Activated CD4-positive, alpha-beta T cell treated with anti-CD3 and anti-CD28 coated beads, Interleukin-2, Interleukin-4, amounts not matched to agents 100 ng/mL and 50 ng/mL, durations not matched to agents 16 hours and 8 hours (primary cell): ENCODE results near the gene PLIN5.

Experiments
- DNase-seq: peaks from one replicate; pipeline ENCODE4 v3.0.0-alpha.2; 2020; ENCODE audit warnings: low spot score

Gene PLIN5, protein sequence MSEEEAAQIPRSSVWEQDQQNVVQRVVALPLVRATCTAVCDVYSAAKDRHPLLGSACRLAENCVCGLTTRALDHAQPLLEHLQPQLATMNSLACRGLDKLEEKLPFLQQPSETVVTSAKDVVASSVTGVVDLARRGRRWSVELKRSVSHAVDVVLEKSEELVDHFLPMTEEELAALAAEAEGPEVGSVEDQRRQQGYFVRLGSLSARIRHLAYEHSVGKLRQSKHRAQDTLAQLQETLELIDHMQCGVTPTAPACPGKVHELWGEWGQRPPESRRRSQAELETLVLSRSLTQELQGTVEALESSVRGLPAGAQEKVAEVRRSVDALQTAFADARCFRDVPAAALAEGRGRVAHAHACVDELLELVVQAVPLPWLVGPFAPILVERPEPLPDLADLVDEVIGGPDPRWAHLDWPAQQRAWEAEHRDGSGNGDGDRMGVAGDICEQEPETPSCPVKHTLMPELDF

DNA sequence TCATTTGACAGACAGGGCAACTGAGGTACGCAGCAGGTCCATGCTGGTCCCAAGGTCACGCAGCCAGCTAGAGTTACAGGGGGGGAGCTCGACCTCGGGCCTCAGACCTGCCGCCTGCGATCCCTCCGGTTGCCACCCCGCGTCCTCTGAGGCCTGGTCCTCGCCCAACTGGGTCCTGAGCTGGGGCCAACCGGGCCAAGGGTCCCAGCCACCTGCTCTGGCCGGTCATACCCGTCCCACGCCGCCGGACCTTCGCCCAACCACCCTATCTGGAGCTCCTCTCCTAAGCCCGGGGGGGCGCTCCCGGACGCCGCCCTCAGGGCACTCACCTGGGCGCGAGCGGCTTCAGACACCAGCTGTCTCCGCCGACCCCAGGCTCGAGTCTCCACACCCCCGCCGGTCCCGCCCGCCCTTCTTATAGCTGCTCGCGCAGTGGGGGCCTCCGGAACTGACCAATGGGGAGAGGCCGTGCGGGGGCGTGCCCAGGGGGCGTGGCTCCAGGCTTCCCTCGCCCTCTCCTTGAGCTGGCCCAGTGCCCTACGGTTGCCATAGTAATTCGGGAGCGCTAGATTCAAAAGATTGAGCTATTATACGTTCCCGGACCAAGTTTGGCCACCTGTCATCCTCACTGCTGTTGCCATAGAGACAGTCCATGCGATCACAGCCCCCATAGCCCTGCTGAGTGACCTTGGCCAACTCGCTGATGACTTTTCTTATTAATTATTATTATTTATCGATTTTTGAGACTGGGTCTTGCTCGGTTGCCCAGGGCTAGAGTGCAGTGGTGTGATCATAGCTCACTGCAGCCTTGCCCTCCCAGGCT lies at the start of gene PLIN5:
PLIN5 (minus strand) TSS at position 389 of the 823 bp plus-strand sequence. CDS start 1,150 bp downstream, outside the sequence.
- DNase-seq = peak; percentile 8

- no peak for DNase-seq
Measured at GRCh38 chr19:4583961-4584669, 49.1 kb upstream of the PLIN5 start.

DNA sequence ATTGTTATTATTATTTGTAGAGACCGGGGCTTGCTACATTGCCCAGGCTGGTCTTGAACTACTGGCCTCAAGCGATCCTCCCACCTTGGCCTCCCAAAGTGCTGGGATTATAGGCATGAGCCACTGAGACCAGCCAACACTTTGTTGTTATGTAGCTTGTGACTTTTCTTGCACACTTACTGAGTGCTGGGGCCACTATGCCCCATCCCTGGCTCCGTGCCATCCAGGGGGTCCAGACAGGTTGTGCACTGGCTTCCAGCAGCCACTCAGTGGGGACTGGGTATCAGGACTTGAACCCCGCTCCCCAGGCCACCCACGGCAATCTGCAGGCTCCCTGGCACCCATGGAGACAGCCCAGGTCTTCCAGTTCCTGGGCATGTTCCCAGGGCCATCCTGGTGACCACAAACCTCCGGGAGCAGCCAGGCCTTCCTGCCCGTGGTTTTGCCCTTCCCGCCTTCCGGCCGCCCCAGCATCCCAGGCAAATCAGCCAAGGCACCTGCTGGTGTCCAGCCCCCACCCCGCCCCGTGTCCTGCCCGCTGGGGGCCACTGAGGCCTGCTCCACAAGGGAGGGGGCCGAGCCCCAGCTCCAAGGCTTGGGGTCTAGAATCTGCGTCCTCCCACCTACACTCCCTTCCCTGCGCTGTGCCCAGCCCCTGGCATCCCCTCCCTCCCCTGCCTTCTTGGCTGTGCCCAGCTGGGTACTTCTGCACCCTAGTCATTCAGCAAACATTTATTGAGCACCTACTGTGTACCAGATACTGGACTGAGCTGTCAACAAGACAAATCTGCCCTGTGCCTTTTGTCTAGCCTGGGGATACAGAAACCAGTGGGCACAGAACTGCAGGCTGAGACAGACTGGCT lies 48.2 kb upstream of the PLIN5 start:
- DNase-seq = no peak

GRCh38 chr19:4581666-4582553 lies 46.9 kb upstream of the PLIN5 start:
- no peak for DNase-seq

DNA sequence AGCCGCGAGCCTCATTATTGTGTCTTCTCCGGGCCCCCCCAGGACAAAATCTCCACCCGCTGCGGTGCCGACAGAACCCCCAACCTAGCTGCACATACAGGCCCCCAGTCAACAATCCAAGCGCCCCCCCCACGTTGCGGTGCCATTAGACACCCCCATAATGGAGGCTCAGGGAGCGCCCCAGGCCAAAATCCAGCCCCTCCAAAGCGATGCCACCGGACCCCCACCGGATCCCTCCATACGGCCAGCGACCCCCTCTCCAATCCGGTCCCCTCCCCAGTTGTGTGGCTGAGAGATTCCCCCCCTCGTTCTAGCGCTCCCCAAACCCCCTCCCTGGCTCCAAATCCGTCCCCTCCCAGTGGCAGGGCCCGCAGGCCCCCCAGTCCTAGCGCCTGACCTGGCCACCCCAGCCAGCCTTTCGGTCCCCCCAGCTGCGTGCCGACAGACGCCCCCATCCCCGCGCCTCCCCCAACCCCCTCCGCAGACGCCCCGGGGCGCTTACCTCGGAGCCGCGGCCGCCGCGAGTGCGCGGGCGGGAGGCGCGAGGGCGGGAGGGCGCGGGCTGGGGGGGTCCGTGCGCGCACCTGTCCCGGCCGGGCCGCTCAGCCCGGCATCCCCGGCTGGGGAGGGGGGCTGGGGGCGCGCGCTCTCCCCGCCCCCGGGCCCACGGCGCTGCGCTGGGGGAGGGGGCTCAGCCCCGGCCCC lies 46.1 kb upstream of the PLIN5 start:
- no peak for DNase-seq

DNA sequence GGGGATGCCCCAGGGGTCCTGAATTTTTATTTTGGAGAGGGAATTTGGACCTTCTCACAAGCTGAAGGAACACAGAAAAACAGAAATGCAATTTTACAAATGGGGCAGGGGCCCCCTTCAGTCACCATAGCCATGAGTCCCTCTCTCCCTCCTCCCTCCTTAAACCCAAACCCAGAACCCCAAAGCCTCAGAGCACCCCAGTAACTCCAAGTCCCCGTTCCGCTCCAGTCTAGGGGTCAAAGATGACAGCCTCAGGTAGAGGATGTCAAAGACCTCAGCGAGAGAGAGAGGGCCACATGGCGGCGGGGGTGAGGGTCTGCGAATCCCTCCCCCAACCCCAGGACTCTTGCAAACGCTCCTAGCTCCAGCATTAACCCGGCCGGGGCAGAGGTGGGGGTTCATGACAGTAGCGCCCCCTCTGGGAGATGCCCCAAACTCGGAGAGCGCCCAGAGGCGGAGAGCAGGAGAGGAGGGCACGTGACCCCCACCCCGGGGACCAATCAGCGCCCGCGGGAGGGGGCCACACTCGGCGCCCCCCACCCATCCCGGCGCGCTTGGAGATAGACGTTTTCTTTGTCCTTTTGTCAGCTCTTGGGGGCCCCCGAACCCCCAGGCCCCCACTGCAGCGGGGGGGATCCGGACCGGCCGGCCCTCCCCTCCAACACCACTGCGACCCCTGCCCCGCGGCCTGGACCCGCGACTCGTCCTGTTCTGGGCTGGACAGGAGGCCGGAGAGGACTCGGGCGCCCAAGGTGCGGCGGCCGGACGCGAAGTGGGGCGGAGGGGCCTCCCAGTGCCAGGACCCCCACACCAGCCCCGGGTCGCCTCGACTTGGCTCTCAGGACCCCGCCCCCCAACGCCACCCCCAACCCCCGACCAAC lies 45.2 kb upstream of the PLIN5 start:
- no peak for DNase-seq

DNA sequence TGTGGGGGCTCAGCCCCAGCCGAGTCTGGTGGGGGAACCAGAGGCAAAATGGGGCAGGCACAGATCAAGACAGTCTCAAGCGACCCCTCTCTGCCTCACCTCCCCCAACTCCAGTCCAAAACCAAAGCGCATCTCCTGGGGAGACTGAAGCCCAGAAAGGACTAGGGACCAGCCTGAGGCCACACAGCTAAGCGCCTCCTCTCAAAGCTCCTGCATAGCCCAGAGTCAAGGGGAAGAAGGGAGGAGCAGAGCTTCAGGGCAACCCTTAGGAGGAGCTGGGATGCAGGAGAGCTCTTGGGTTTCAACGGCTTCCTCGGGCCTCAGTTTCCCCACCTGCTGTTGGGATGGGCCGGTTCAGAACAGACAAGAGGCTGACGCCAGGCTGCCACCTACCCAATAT lies 44.4 kb upstream of the PLIN5 start:
- no peak for DNase-seq

- DNase-seq = no peak
Measured at GRCh38 chr19:4578552-4579248, 43.7 kb upstream of the PLIN5 start.

- no peak for DNase-seq
Measured at GRCh38 chr19:4577020-4577782, 42.2 kb upstream of the PLIN5 start.

DNA sequence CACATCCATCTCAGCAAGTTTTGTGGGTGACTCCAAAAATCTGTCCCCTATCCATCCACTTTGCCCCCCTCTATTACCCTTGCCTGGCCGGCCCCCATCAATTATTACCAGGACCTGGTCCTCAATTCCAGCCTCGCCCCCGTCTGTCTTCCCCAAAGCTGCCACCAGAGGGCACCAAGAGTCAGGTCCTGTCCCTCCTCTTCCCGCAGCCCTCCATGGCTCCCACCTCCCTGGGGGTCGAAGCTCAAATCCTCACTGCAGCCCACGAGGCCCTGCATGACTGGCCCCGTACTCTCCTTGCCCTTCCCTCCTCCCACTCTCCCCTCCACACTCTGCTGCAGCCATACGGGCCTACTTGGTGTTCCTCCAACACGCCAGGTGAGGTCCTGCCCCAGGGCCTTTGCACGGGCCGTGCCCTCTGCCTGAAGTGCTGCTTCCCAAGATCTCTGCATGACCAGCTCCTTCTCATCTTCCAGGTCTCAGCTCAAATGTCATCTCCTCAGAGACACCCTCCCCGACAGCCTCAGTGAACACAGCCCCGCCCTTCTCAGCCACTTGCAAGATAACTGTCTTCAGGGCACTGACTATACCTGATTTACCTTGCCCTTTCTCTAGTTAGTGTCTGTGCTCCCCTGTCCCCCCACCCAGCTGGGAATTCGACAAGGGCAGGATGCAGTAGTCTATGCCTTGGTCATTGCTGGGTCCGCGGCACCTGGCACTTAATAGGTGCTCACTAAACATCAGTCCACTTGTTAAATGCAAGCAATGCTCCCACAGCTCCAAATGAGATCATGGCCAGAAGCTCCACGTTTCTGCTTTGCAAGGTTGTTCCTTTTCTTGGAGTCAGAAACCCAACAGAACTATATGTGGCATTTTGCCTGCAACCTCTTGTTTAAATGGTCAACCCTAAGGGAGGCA lies 41.3 kb upstream of the PLIN5 start:
- DNase-seq = peak; percentile 62

DNA sequence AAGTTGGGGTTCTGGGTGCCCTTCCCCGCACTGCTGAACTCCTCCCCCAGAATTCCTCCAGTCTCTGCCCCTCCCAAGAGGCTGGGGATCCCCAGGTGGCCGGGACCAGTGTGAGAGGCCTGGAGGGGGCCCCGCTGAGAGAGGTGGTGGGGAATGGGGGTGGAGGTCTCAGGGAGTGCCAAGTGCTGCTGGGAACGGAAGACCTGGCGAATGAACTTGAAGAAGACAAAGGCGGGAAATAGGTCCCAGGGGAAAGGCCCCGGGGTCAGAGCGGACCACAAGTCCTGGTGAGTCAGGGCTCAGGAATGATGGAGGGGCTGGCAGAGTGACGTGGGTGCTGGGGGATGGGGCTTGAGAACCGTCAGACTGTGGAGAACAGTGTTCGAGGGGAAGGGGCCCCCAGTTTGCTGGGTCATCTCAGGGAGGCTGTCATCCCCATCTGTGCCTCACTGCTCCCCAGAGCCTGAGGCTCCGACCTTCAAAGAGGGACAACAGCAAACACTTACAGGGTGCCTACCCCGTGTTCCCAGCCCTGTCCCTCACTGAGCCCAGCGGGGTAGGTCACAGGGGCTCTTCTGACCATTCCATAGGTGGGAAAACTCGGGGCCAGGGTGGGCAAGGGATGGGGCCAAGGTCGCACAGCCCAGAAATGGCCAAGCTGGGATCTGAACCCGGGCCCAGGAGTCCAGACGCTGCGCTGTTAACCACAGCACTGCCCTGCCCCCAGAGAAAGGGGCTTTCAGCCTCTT lies 40.4 kb upstream of the PLIN5 start:
- DNase-seq = no peak

DNA sequence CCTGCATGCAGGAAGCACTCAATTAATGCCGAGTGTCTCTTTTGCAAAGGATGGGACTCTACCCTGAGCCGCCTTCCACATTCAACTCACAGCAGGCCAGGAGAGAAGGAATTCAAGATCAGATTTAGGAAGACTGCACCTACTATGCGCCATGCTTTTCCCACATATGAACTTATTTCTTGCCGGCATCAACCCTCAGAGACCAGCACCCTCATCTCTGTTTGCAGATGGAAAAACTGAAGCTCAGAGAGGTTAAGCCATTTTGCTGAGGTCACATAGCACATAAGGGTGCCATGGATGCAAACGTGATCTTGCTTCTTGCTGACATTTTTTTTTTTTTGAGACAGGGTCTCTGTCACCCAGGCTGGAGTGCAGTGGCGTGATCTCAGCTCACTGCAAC lies 38.7 kb upstream of the PLIN5 start:
- no peak for DNase-seq

GRCh38 chr19:4571305-4571917 lies 36.4 kb upstream of the PLIN5 start:
- DNase-seq = no peak

DNA sequence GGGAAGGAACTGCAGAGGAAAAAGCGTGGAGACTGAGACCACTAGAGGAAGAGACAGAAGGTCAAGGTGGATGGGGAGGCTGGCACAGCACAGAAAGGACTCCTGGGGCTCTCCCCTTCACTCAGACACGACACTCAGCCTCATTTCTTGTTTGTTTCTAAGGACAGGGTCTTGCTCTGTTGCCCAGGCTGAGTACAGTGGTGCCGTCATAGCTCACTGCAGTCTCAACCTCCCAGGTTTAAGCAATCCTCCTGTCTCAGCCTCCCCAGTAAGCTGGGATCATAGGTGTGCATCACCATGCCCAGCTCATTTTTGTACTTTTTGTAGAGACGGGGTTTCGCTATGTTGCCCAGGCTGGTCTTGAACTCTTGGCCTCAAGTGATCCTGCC lies 35.9 kb upstream of the PLIN5 start:
- DNase-seq = no peak

DNA sequence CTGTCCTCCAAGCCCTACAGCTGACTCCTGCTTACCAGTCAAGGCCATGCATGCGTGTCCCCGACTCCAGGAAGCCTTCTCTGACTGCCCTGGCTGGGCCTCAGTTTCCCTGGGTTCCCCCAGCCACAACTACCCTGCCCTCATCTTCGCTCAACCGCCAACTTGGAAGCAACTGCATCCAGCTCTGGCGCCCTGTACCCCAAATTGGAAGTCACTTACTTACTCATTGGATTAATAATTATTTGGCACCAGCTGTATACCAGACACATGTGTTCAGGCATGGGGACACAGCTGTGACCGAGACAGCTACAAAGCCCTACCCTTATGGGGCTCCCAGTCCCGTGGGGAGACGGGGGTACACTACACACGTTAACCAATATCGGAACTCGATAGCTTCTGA lies 35.4 kb upstream of the PLIN5 start:
- no peak for DNase-seq
